Stimulated activated CD8-positive, alpha-beta memory T cell treated with anti-CD3 and anti-CD28 coated beads, Interleukin-2, amount 100 ng/mL, for 1 hour (primary cell): ENCODE measurements around the gene IL17A.
"Not testable (repeated sequence)": the region's sequence is repeated elsewhere in the genome, so short reads cannot be mapped to it uniquely, and the experiment has no call there.

ENCODE experiments used
- DNase-seq, 2 donors: peaks; one replicate each; pipeline ENCODE4 v3.0.0-alpha.2; 2020; ENCODE audit warnings: low read depth in 2 of 2

The IL17A gene

DNA sequence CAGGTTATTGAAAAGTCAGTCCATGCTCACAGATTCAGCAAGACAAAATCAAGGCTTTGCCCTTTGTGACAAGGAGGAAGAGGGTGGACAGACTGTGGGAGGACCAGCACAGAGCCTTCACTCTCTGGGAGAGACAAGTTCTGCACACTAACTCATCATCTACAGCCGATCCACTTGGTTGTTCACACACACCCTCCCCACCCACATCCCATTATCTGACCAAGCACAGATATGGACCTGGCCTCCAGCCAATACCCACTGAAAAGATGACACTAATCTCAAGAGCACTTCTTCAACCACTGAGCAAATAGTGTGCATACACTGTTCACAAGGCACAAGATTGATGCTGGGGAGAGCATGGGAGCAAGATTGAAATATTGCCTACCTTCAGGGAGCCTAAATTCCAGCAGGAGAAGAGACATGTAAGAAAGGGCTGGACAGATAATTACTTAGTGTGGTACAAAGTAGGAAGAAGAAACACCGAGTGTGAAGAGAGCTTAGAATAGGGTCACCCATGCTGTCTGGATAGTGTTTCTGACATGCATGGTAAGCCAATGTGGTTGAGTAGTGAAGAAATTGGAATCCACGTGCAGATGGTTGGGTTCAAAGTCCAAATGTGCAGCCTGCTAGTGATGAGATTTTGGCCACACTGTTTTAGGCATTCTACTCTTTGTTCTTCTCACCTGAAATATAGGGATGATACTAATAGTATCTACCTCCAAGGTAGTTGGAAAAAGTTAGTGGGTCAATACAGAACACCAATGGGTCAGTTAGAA lies 21.7 kb upstream of the IL17A start:
- no peak for DNase-seq

DNA sequence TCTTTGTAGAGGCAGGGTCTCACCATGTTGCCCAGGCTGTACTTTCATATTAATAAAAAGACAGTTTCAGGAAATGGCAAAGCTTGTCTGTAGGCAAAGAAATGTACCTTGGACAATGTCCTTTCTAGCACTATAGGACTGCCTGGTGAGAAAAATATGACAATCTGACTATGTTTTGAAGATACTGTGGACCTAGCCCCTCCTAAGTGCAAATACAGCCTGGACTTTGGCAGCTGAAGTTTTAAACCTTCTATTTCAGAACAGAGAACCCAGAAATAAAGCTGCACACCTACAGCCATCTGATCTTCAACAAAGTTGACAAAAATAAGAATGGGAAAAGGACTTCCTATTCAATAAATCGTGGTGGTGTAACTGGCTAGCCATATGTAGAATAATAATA lies 18.9 kb upstream of the IL17A start:
- DNase-seq = no peak

DNA sequence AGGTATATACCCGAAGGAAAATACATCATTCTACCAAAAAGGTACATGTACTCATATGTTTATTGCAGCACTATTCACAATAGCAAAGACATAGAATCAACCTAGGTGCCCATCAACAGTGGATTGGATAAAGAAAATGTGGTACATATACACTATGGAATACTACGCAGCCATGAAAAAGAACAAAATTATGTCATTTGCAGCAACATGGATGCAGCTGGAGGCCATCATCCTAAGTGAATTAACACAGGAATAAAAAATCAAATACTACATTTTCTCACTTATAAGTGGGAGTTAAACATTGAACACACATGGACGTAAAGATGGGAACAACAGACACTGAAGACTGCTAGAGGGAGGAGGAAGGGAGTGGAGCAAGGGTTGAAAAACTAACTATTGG lies 17.8 kb upstream of the IL17A start:
- DNase-seq = not testable (repeated sequence)

DNA sequence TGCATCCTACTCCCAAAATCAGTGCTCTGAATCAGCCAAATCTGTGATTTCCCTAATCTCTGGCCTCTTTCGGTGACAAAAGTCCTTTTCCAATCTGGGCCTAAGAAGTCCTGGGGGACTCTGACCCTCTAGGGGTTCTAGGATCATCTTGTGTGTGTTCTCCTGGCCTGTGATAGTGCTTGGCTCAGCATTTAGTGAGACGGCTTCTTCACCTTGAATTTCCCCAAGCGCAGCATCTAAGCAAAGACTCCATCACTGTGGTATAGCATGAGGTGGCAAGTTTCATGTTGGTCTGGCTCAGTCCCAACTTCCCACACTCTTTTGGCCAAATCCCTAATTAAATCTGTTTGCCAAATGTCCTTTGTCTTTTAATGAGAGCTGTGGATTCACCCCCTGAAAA lies 12.1 kb upstream of the IL17A start:
- DNase-seq = no peak

DNA sequence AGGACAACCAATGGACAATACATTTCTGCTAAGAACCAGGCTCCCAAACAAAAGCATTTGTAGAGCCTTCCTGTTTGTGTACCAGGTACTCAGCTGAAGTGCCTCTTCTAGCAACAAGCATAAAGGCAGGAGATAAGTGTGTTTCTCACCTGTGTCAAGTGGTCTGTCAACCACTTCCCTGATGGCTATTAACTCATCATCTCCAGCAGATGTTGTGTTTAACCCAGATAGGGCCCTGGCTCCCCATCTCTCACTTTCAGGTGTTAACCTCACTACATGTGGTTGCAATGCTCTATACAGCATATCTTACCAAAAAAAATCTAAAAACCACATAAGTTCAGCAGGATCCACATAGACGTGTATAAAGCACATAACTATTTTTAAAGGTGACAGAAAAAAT lies 9.6 kb upstream of the IL17A start:
- no peak for DNase-seq

DNA sequence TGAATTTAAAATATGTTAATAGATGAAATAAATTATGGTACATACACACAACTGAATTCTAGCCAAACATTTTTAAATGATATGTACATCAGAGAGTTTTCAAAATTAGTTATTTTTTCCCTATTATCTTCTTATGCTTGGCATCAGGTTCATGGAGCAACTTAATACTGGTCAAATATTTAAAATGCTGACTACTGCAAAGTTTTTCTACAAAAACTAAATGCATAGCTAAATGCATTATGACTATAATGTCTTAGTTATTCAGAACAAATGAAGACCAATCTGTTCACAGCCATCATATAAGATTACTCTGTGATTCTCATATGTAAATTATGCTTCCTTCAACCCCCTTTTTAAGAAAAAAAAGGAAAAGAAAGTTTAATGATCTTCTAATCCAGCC lies 8.2 kb upstream of the IL17A start:
- no peak for DNase-seq

DNA sequence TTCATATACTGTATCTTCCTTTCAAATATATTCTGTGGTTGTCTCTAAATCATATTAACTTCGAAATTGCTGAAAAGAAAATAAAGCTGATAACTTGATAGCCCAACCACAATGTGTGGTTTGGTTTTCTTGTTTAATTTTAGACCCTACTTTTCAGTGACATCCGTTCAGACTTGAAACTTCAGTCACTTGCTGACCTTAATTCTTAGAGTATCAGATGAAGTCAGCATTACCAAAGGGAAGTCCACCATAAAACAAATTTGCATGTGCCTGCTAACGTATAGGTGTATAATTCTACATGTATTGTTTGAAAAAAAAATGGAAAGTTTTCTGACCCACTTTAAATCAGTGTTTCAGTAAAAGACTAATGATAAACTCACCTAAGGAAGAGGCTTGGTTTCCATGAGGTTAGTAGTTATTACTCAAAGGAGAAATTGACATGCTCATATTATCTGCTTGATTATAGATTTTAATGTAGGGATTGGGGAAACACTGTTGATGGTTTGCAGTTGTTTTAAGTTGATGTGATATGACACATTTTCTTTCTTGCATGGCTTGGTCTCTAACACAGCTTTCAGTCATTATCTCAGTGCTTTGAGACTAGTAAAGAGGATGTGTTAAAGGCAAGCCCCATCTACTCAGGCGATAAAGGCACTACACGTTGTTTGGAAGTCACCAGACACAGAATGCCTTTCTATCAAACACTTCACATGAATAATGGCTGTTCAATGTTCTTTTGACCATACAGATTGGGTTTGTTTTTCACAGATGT lies 5.2 kb upstream of the IL17A start:
- no peak for DNase-seq

DNA sequence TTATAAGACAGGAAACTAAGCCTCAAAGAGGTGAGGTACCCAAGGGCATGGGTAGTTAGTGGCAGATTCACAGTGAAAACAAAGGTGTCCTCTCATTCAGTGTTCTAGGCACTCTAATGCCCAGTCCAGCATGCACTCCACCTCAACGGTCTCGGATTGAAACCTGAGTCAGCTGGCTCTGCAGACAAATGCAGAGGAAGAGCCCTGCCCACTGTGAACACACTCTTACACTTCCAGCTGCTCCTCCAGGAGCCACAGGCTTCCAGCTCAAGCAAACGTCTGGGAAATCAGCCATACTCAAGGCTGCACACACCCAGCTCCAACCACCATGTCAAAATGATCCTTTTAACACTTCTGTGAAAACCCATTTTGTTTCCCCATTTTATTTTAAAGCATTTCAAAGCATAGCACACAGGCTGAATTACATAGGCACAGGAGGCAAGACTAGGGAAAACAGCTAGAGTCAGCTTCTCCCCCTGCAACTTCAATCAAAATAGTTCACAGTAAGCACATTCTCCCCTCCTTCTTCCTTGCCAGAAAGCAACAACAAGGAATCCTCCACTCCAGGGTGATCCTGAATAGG lies 3.0 kb upstream of the IL17A start:
- DNase-seq = no peak

DNA sequence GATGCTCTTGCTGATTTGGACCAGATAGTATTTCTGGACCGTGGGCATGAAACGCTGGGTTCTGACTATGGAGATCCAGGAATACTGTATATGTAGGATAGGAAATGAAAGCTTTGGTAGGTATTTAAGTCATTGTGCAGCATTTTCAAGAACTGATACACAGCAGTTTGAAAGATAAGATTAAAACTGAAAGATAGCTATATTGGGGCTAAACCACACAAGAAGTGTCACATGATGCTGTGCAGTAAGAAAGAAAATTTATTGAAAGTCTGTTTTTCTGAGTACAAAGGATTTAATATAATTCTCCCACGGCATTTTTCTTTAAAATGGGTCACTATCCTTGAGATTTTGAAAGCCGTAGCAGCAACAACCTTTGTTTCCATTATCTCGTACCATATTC lies 305 bp downstream of the IL17A start:
- no peak for DNase-seq

DNA sequence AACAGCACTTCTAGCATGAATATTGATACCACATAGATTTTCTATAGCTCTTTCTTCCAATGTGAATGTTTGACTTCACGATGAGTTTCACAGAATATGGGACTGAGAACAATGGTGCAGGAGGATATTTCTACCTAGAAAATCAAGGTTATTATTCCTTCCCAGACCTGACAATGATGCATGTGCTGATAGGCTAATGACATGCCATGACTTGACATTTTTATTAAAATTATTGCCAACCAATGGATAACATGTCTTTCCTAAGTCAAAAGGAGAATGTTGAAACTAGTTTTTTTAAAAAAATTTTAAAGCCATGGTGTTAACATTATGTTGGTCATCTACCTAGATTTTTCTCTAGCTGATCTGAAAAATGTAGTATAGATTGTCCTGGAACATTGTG lies 923 bp downstream of the IL17A start:
- DNase-seq = no peak

DNA sequence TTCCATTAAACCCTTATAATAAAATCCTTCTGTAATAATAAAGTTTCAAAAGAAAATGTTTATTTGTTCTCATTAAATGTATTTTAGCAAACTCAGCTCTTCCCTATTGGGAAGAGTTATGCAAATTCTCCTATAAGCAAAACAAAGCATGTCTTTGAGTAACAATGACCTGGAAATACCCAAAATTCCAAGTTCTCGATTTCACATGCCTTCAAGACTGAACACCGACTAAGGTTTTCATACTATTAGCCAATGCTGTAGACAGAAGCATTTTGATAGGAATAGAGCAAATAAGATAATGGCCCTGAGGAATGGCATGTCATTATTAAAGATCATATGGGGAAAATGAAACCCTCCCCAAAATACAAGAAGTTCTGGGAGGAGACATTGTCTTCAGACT lies 3.8 kb downstream of the IL17A start:
- no peak for DNase-seq

DNA sequence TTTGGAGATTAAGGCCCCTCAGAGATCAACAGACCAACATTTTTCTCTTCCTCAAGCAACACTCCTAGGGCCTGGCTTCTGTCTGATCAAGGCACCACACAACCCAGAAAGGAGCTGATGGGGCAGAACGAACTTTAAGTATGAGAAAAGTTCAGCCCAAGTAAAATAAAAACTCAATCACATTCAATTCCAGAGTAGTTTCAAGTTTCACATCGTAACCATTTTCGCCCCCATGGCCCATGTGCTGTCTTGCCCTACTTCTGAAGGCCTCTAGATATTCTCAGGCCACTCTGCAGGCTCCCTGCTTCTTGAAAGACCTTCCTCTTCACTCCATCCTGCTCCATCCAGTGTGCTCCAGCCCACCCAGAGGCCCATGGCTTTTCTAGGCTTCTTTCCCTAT lies 4.2 kb downstream of the IL17A start:
- no peak for DNase-seq

DNA sequence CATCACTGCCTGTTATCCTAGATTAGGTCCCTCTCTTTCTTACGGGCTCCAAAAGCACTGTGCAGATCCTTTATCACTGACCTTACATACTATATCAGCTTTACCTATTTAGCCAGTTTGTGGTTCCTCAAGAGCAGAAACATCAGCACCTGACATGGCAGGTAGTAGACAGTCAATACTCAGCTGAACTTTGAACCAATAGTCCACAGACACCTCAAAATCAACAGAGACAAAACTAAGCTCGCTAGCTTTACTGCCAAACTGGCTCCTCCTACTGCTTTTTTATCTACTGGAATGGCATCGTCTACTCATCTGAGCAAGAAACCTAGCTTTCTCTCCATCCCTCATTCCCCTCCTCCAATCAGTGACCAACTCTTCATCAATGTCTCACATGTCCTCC lies 5.6 kb downstream of the IL17A start:
- DNase-seq = no peak

DNA sequence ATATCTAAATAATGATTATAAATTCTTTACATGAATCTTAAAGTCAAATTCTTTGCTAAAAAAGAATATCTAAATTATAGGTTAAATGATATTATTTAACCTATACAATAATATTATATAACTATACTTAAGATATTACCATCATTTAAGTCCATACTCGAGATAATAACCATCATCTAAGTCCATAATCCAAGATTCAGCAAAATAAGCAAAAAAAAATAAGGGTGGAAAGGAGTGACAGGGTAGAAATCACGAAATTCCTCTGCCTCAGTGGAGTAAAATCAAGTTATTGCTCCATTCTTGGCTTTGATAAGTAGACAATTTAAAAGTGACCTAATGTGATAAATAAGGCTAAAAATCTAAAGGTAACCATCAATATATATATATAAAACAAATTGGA lies 9.7 kb downstream of the IL17A start:
- DNase-seq = no peak

DNA sequence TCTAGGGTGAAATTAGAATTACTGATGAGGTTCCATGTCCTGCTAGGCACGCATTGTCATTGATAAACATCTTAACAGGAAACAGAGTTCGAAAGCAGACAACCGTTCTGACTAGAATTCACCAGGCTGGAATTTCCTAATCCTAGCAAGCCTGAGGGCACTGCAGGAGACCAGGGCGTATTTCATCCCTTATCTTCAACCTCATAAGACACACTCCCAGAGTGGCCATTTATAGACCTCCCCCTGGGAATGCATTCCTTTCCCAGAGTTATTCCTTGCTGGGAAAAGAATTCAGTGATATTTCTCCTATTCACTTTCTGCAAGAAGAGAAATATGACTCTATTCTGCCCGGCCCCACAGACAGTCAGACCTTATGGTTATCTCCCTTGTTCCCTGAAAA lies 13.9 kb downstream of the IL17A start:
- DNase-seq = not testable (repeated sequence)

DNA sequence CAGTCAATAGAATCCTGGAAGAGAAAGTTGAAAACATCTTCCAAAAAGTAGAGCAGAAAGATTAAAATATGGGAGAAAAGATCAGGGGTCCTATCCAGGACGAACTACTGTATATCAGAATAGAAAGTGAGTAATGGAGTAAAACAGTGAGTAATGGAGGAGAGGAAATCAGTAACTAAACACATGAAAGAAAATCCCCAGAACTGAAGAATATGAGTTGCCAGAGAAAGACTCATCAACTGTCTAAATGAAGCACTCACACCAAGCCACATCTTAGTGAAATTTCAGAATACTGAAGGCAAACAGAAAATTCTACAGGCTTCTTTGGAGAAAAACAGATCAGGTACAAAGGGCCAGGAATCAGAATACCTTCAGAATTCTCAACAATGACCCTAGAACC lies 14.9 kb downstream of the IL17A start:
- DNase-seq = no peak

DNA sequence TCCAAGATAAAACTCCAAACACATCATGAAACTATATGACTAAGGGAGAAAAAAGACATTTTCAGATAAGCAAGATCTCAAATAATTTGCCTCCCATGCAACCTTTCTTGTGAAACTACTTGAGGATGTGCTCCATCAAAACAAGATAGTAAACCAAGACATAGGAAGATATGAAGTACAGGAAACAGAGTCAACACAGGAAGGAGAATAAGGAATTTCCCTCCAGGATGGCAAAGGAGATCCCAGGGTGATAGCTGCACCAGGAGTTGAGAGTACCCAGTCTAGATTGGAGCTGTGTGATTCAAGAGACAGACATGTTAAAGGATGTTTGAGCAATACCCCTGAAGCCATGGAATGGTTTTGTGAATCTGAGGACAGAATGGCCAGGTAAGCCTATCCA lies 15.3 kb downstream of the IL17A start:
- no peak for DNase-seq

DNA sequence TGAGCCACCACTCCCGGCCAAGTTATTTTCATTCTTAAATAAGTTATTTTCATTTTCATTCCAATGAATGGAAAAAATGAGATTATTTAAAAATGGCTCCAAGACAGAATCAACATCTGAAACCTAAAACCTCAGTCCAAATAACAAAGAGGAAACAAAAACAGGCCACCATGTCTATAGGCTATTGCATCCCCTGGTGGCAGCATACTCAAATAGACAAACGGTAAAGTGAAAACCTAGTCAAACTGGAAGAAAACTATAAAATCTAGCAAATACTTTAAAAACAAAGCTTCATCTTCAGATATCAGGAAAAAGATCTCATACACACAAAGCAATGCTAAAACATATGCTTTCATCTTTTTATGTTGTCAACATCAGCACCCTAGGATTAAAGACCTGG lies 20.9 kb downstream of the IL17A start:
- no peak for DNase-seq

DNA sequence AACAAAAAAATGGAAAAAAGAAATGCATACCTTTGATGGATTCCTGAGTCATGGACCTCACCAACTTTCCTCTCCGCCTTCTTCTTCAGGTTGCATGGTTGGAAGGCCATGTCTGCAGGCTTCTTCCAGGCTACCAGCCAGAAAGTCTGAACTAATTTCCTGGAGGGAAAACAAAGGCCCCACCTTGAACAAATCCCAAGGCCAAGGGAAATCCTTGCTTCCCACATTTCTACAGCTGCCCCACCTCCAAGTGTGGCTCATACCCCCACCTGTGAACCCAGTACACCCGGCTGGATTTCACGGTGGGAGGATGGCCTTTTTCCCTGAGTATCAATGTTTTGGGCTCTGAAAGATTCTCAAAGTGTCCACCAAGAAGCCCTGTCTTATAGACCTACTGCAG lies 22.4 kb downstream of the IL17A start:
- DNase-seq = no peak

DNA sequence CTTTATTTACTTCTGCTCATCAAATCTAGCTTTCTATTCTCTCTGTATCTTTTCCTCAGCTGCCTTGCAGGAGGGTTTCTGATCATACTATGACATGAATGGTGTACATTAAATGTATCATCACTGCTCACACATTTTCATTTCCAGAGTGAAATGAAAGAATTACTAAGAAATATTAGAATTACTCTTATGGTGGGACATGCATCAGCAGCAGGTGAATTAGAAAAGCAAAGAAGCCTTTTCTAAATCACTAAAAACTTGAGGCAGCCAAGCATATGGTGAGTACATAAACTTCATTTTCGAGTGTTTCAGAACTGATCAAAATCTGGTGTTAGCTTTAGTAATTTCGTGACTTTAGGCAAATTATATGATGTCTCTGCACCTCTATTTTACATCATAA lies 23.6 kb downstream of the IL17A start:
- no peak for DNase-seq

DNA sequence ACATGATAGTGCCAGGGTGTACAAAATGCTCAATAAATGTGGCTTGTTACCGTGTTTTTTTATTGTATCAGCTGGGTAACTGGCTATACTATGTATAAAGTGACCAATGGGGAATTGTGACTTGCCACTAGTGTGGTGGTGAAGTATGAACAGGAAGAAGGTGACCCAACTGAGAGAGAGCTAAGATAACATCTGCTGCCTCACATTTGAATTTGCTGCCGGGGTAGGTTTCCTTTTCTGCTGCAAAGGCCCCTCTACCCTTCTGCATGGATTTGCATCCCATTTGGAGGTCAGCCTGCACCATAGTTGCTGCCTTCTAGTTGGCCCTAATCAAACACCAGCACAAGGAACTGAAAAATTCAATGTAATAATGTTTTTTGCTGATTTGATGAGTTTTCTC lies 24.1 kb downstream of the IL17A start:
- DNase-seq = no peak

DNA sequence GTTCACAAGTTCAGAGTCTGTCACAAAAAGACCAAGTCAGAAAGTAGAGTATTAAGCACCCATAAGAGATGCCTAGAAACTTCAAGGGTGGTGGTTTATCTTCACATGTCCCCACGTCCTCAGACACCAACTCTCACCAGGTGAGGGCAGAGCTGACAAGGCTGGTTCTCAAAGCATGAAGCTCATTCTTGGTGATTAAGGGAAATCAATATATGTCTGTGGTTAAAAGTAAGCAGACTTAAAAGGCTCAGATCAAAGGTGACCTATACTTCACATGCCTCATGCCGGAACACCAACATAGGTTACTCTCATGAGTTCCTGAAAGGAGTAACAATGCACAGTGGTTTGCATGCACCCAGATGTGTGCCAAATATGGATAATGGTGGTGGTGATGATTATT lies 27.0 kb downstream of the IL17A start:
- no peak for DNase-seq

DNA sequence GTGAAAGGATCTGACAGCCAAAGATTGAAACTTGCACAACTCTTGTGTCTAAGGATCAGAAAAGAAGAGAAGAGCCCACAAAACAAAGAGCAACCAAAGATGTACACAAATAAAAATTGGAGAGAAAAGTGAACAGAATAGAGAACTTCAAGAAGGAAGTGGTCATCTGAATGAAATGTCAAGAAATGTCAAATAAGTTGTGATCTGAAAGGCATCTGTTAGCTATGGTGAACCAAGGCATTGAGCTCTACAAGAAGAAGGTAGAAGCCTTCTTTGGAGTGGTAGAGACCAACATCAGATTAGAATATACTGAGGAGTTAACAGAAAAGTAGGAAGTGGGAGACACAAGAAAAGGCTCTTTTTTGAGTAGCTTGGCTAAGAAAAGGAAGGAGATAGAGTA lies 29.6 kb downstream of the IL17A start:
- DNase-seq = no peak
